HG03196 (cell line): ENCODE results near the gene TRDMT1.

Experiments used
- ATAC-seq: cut with Tn5 transposase; IDR thresholded peaks from one replicate; pipeline ENCODE4 v1.9.1; 2021; ENCODE audit not compliant: unreplicated experiment

TRDMT1 gene

GRCh38 chr10:17200912-17201793 lies at the start of gene TRDMT1:
TSS of gene TRDMT1 (minus strand) at chr10:17201672. CDS start at chr10:17201634, 38 bp downstream.
- peak; percentile 94 for ATAC-seq

DNA sequence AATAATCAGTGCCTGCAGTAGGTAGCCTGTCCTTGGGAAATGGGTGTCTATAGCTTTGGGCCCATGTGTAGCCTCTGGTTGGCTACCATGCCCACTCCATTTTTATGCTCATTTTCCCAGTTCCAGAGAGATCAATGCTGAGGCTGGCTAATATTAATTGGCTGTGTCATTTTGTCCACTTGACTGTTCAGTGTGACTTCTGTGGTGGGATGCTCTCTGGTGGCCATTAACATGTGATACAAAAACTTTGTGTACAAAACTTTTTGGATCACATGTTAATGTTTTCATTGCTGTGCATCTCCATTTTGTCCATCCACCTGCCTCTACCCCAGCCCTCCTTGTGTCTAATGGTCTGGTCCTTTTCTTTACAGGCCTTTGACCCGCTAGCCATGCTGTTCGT lies 49.3 kb upstream of the TRDMT1 start:
- ATAC-seq: no peak

DNA sequence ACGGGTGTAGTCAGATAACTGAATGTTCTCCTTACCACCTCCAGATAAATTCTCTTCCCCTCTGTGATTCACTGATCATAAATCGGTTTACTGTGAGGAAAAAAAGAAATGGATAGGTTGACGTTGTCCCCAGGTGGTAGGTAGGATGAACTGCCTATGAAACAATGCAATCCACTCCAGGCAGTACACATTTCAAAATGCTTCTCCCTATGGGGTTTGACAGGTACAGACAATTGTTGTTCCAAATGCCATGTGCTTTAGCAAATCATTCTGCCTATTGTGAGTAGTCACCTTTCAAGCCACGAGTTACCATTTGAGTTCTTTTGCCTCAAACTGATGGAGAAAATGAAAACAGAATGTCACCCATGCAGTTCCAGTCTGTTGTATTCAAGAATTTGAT lies 48.3 kb upstream of the TRDMT1 start:
- ATAC-seq: no peak

DNA sequence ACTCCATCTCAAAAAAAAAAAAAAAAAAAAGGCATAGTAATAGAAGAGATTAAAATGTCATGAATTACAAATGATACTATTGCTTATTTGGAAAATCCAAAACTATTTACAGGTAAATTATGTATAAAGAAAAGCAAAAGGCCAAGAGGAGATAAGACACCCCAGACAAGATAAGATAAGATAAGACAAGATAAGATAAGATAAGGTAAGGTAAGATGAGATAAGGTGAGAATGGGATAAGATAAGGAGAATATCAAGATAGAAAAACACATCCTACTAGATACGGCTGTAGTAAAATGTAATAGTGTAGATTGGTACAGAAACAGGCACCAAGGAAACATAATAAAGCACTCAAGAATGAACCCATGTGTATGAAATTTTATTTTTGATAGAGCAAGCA lies 47.5 kb upstream of the TRDMT1 start:
- ATAC-seq: no peak

GRCh38 chr10:17247210-17247609 lies 45.7 kb upstream of the TRDMT1 start:
- no peak for ATAC-seq

- no peak for ATAC-seq
These were observed 43.4 kb upstream of the TRDMT1 start for GRCh38 chr10:17244700-17245365.

DNA sequence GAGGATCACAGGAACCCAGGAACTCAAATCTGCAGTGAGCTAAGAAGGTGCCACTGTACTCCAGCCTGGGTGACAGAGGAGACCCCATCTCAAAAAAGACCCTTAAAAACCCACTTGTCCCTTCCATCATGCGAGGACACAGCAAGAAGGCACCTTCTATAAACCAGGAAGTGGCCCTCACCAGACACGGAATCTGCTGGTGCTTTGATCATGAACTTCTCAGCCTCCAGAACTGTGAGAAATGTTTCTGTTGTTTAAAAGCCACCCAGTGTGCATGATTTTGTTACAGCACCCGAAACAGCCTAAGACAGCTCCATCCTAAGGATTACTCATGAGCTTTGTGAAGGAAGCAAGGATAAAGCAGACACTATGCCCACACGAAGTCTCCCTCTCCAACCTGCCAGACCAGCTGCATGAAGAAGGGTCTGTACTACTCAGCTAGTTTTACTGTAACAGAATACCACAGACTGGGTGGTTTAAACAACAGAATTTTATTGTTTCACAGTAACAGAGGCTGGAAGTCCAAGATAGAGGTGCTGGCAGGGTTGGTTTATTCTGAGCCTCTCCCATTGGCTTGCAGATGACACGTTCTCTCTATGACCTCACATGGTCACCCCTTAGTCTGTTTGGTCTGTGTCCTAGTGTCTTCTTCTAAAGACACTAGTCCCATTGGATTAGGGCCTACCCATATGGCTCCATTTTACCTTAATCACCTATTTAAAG lies 40.3 kb upstream of the TRDMT1 start:
- ATAC-seq: no peak

GRCh38 chr10:17240616-17241015 lies 39.1 kb upstream of the TRDMT1 start:
- ATAC-seq: no peak

- ATAC-seq: no peak
These were observed 38.6 kb upstream of the TRDMT1 start for GRCh38 chr10:17240096-17240495.

DNA sequence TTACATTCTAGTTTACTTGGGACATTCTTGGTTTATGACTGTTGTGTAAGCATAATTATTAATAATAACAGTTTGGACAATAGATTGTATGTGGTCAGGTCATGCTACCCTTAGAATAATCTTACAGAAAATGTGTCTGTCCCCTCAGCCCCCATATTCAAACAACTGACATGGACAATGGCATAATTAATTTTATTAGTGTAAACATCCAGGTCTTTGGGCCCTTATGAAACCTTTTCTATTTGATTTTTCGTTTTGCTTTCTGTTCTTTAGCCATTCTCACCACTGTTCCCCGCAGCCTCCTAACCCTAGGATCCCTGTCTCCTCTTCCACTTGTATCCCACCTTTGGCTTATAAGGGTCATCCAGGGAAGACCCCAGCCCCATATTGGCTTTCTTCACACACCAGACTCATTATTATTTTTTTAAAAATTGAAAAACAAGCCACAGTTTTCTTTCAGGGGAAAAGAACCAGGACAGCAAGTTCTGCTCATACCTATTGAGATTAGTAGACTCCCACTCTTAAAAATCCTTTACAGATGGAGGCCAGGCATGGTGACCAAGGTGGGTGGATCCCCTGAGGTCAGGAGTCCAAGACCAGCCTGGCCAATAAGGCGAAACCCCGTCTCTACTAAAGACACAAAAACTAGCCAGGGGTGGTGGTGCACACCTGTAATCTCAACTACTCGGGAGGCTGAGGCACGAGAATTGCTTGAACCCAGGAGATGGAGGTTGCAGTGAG lies 38.0 kb upstream of the TRDMT1 start:
- ATAC-seq: no peak

GRCh38 chr10:17238445-17239291 lies 37.2 kb upstream of the TRDMT1 start:
- ATAC-seq: no peak

GRCh38 chr10:17237915-17238444 lies 36.5 kb upstream of the TRDMT1 start:
- no peak for ATAC-seq

- no peak for ATAC-seq
These were observed 35.7 kb upstream of the TRDMT1 start for GRCh38 chr10:17237149-17237527.

DNA sequence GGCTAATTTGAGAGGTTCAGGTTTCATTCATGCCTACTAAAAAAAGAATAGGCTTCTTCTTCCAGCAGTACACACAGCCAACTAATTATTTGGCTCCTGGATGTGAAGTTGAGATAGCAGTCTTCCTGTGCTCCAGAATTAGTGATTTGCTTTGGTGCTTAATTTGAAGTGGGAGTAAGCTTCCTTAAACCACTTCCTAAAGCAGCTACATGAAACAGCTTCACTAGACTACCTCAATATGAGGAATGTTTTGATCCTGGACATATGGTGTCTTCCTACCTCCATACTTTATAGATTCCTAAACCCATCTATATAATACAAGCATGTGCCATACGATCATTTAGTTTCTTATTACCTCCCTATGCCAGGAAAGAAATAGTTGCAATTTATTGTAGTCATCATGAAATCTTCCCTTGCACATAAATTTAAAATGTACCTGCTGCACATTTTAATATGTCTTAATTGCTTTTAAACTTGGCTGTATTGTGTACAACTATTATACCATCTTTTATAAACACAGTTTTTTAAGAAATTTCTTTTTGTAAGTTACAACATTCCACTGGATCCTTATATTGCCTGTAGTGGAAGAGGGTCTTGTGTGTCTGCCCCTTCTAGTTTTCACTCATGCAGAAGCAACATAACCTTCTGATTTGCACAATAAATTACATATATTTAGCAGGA lies 35.1 kb upstream of the TRDMT1 start:
- no peak for ATAC-seq

DNA sequence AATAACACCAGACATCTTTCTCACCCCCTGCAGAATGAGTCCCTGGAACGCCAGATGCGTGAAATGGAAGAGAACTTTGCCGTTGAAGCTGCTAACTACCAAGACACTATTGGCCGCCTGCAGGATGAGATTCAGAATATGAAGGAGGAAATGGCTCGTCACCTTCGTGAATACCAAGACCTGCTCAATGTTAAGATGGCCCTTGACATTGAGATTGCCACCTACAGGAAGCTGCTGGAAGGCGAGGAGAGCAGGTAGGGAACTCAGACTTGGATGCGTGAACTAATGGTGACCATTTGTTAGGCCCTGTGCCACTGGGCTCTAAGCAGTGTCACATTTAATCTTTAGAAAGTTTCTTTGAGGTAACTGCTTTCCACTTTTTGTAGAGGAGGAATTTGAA lies 33.7 kb upstream of the TRDMT1 start:
- no peak for ATAC-seq

DNA sequence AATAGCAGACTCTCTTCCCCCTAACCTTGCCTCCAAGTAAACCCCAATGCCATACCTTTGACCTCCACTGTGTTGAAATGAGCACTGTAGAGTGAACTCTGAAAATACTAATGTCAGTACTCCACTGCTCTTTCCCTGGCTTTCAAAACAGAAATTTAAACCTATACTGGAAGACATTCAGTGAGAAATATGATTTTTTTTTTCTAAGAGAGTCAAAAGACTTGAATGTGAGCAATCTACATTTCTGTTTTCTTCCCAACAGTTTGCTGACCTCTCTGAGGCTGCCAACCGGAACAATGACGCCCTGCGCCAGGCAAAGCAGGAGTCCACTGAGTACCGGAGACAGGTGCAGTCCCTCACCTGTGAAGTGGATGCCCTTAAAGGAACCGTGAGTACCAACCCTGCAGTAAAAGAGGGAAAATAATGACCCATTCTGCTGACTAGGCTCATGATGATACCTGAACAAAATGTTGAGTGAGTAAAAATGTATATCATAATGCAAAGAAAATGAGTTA lies 33.0 kb upstream of the TRDMT1 start:
- ATAC-seq: no peak

DNA sequence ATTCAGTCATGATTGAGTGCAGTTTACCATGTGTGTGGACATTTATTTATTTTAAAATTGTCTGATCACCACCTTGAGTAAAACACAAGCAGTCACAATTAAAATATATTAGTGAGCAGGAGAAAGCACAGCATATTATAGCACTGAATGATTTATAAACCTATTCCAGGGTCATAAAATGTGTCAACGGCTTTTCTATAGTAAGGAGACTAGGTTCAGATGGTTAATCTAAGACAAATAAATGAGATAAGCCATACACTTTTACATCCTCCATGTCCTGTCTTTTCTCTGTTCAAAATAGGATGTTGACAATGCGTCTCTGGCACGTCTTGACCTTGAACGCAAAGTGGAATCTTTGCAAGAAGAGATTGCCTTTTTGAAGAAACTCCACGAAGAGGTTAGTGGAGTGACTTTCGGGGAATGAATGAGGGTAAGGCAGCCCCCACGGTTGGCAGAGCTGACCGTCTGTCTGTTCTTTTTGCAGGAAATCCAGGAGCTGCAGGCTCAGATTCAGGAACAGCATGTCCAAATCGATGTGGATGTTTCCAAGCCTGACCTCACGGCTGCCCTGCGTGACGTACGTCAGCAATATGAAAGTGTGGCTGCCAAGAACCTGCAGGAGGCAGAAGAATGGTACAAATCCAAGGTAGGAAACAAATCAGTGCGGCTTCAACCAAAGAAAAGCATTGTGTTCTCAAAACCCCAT lies 32.0 kb upstream of the TRDMT1 start:
- ATAC-seq: no peak

- no peak for ATAC-seq
These were observed 30.9 kb upstream of the TRDMT1 start for GRCh38 chr10:17232276-17232960.
